Osteoblast (primary cell): ENCODE results near the gene KCNK4. TPM values are rescaled to one million over a fixed set of nuclear protein-coding genes. Genes with fewer than 3 reads are reported as not detected.

Experiments used
- DNase-seq: peaks from one replicate; pipeline ENCODE4 v3.0.0; 2011; ENCODE audit warnings: low spot score, mixed read lengths; ENCODE audit not compliant: insufficient read length; ENCODE audit errors: missing footprints
- H2AFZ ChIP-seq: 2 replicates; pipeline ENCODE4 v1.6.0; 2011; ENCODE audit warnings: mild to moderate bottlenecking, low read length
- H3K27ac ChIP-seq: 2 replicates; pipeline ENCODE4 v1.5.1; 2011; ENCODE audit warnings: mild to moderate bottlenecking, low read depth, low read length, moderate library complexity
- H3K27me3 ChIP-seq: 2 replicates; pipeline ENCODE4 v1.6.0; 2012; ENCODE audit warnings: mild to moderate bottlenecking, control low read depth, inconsistent platforms, low read length, moderate library complexity; ENCODE audit not compliant: insufficient read depth
- H3K36me3 ChIP-seq: 2 replicates; pipeline ENCODE4 v1.5.1; 2011; ENCODE audit warnings: mild to moderate bottlenecking, low read length, control low read depth, moderate library complexity; ENCODE audit not compliant: insufficient read depth
- H3K4me1 ChIP-seq: 2 replicates; pipeline ENCODE4 v1.5.1; 2011; ENCODE audit warnings: mild to moderate bottlenecking, low read length, control low read depth, moderate library complexity; ENCODE audit not compliant: insufficient read depth
- H3K4me2 ChIP-seq: 2 replicates; pipeline ENCODE4 v1.6.0; 2011; ENCODE audit warnings: mild to moderate bottlenecking, low read length; ENCODE audit not compliant: insufficient read depth
- H3K4me3 ChIP-seq: fragments of 200-600 bp; sonication (generic); 3 replicates; pipeline ENCODE4 v1.5.1; 2012; ENCODE audit warnings: mild to moderate bottlenecking, low read length, inconsistent platforms; ENCODE audit not compliant: insufficient read depth
- H3K79me2 ChIP-seq: 2 replicates; pipeline ENCODE4 v1.6.0; 2012; ENCODE audit warnings: mild to moderate bottlenecking, low read length, control low read depth, inconsistent platforms; ENCODE audit not compliant: insufficient read depth
- H3K9me3 ChIP-seq: 2 replicates; pipeline ENCODE4 v1.5.1; 2011; ENCODE audit warnings: low read depth, low read length, control low read depth
- H4K20me1 ChIP-seq: 2 replicates; pipeline ENCODE4 v1.6.0; 2012; ENCODE audit warnings: mild to moderate bottlenecking, low read length, control low read depth; ENCODE audit not compliant: insufficient read depth
- total RNA-seq: library from RNA; depleted of rRNA; stranded (reverse); fragments of >200 nt; gene quantifications from 2 replicates; pipeline ENCODE4 v1.2.3, GENCODE V29; 2012
- TF ChIP-seq, protein P1 (sequence below): IDR thresholded peaks from 2 replicates; pipeline ENCODE4 v1.5.1; 2011; ENCODE audit warnings: mild to moderate bottlenecking, low read depth, low read length, moderate library complexity; ENCODE audit errors: extremely low read depth

KCNK4 gene
- total RNA-seq, 1 donor: 0.36 TPM

DNA sequence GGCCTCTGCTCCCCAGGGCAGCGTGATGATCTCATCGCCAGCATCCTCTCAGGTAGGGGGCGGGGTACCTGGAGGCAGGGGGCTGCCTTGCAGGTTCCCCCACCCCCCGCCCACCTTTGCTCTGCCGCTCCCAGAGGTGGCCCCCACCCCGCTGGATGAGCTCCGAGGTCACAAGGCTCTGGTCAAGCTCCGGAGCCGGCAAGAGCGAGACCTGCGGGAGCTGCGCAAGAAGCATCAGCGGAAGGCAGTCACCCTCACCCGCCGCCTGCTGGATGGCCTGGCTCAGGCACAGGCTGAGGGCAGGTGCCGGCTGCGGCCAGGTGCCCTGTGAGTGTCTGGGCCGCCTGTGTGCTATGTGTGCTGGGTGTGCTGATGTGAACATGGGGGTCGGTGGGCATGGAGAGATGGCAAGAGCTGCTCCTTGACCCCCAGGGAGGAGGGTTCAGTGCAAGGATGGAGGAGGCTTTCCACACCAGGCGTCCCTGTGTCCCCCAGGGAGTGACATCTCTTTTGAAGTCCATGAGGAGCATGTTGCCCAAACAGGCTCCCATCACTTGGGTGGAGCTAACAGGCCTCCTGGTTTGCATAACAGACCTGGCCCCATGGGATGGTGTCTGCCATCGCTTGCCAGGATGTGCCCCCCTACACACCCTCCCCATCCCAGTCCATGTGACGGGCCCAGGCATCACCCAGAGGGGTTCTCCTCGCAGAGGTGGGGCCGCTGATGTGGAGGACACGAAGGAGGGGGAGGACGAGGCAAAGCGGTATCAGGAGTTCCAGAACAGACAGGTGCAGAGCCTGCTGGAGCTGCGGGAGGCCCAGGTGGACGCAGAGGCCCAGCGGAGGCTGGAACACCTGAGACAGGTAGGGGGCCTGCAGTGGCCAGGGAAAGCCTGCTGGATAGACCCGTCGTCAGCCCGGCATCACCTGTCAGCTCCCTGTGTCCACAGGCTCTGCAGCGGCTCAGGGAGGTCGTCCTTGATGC is 25.6 kb upstream of the KCNK4 start:
- Histone ChIP-seq H3K79me2 (no peaks in the 10 kb centered on the region), H3K36me3 (peaks cover 41% of the 10 kb centered on the region), H2AFZ (no peak overlapping the region), H3K9me3 (no peaks in the 10 kb centered on the region), H4K20me1 (no peaks in the 10 kb centered on the region), H3K27ac (no peak overlapping the region), H3K4me2 (no peak overlapping the region), H3K4me3 (no peak overlapping the region), H3K27me3 (no peaks in the 10 kb centered on the region), H3K4me1 (peaks cover 31% of the 10 kb centered on the region)
- peak; percentile 55 for DNase-seq
- TF ChIP-seq, protein P1, sequence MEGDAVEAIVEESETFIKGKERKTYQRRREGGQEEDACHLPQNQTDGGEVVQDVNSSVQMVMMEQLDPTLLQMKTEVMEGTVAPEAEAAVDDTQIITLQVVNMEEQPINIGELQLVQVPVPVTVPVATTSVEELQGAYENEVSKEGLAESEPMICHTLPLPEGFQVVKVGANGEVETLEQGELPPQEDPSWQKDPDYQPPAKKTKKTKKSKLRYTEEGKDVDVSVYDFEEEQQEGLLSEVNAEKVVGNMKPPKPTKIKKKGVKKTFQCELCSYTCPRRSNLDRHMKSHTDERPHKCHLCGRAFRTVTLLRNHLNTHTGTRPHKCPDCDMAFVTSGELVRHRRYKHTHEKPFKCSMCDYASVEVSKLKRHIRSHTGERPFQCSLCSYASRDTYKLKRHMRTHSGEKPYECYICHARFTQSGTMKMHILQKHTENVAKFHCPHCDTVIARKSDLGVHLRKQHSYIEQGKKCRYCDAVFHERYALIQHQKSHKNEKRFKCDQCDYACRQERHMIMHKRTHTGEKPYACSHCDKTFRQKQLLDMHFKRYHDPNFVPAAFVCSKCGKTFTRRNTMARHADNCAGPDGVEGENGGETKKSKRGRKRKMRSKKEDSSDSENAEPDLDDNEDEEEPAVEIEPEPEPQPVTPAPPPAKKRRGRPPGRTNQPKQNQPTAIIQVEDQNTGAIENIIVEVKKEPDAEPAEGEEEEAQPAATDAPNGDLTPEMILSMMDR: no peak

DNA sequence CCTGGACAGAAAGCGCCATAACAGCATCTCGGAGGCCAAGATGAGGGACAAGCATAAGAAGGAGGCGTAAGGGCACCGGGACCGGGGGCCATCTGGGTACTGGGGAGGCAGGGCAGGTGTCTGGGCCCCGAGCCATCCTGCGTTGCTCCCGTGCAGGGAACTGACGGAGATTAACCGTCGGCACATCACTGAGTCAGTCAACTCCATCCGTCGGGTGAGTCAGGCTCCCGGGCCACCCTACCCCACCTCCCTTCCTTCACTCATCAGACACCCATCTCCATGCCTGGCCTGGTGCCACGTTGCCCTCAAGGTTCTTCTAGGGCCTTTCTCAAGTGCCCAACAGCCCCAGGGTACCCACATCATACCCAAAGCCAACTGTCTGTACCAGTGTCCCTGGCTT is 24.8 kb upstream of the KCNK4 start:
- DNase-seq: peak; percentile 85
- Histone ChIP-seq H2AFZ (no peak overlapping the region), H3K36me3 (peaks cover 41% of the 10 kb centered on the region), H3K4me2 (no peak overlapping the region), H3K9me3 (no peaks in the 10 kb centered on the region), H3K4me1 (peaks cover 33% of the 10 kb centered on the region), H3K4me3 (no peak overlapping the region), H3K27ac (no peak overlapping the region), H3K27me3 (no peaks in the 10 kb centered on the region), H4K20me1 (no peaks in the 10 kb centered on the region), H3K79me2 (no peaks in the 10 kb centered on the region)
- TF ChIP-seq, protein P1: no peak

DNA sequence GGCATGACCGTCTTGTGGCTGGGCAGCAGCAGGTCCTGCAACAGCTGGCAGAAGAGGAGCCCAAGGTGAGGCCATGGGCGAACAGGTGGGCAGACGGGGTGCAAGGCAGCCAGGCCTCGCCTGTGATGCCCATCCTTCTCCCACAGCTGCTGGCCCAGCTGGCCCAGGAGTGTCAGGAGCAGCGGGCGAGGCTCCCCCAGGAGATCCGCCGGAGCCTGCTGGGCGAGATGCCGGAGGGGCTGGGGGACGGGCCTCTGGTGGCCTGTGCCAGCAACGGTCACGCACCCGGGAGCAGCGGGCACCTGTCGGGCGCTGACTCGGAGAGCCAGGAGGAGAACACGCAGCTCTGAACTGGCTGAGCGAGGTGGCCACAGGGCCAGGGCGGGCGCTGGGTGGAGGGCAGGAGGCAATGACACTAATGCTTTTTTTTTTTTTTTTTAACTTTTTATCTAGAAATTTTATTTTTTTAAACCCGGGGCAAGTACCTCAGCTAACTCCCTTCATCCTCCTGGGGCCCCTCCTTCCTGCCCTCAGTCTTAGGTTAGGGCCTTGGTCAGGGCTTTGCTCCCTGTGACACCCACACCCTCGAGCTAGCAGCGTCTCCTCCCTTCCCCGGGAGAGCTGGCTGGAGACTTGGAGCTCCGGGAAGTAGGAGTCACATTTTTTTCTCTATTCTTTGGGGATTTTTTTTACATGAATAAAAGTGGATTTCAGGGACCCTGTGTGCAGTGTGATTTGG is 23.7 kb upstream of the KCNK4 start:
- Histone ChIP-seq H2AFZ (no peak overlapping the region), H3K27ac (no peak overlapping the region), H3K36me3 (peaks cover 36% of the 10 kb centered on the region)

More for the DNA sequence above, 23.7 kb upstream of the KCNK4 start:
- H3K4me3 ChIP-seq: no peak overlapping the region
- no peaks in the 10 kb centered on the region for H3K9me3 ChIP-seq
- DNase-seq: peak; percentile 90
- H3K4me1 ChIP-seq: peaks cover 33% of the 10 kb centered on the region
- H4K20me1 ChIP-seq: no peaks in the 10 kb centered on the region
- no peak overlapping the region for H3K4me2 ChIP-seq
- no peaks in the 10 kb centered on the region for H3K27me3 ChIP-seq
- H3K79me2 ChIP-seq: no peaks in the 10 kb centered on the region
- TF ChIP-seq, protein P1: no peak
